PC-3 (cell line): Measurements from ENCODE around the gene POU2F1. TPM values are rescaled to one million over a fixed set of nuclear protein-coding genes. Genes with fewer than 3 reads are reported as not detected.
A peak's percentile ranks its signal among the peaks of the same experiment; 100 is the strongest.

Experiments
- ATAC-seq: fragments of 200-7000 bp; cut with Tn5 transposase; 2 replicates; pipeline ENCODE4 v1.9.1; 2020; ENCODE audit warnings: mild to moderate bottlenecking, moderate library complexity
- BruUV-seq: library from RNA; stranded (reverse); fragments of 400-500 nt; replicated peaks from 2 replicates; lab custom pipeline; 2021; lab: Mats Ljungman, UMichigan
- CTCF ChIA-PET: fragments of 300-600 bp; sonication (Branson Sonifier 250); formaldehyde crosslinking; loops from one replicate; lab custom pipeline; 2022; ENCODE audit warnings: antibody characterized with exemption; lab: Charles Lee
- POLR2A ChIA-PET: fragments of 300-600 bp; sonication (Branson Sonifier 250); formaldehyde crosslinking; loops from one replicate; lab custom pipeline; 2022; ENCODE audit warnings: antibody characterized with exemption; ENCODE audit not compliant: unreplicated experiment; lab: Charles Lee
- DNase-seq: peaks from one replicate; pipeline ENCODE4 v3.0.0-alpha.2; 2015
- H2AFZ ChIP-seq: fragments of 300-600 bp; sonication (generic); 2 replicates; pipeline ENCODE4 v1.6.0; 2016; ENCODE audit warnings: antibody characterized with exemption, low read length
- H3F3A ChIP-seq: fragments of 300-600 bp; sonication (generic); one replicate; pipeline ENCODE4 v1.6.0; 2017; ENCODE audit warnings: antibody characterized with exemption, low read length, control low read depth, mild to moderate bottlenecking; ENCODE audit not compliant: unreplicated experiment
- H3K27ac ChIP-seq: fragments of 300-600 bp; sonication (generic); 2 replicates; pipeline ENCODE4 v1.5.1; 2016; ENCODE audit warnings: mild to moderate bottlenecking, low read length
- H3K27me3 ChIP-seq: fragments of 300-600 bp; sonication (generic); 2 replicates; pipeline ENCODE4 v1.6.1; 2016; ENCODE audit warnings: low read length, mixed read lengths
- H3K36me3 ChIP-seq: fragments of 300-600 bp; sonication (generic); 2 replicates; pipeline ENCODE4 v1.6.1; 2016; ENCODE audit warnings: low read depth, mixed run types, low read length, mixed read lengths
- H3K4me1 ChIP-seq: fragments of 300-600 bp; sonication (generic); 2 replicates; pipeline ENCODE4 v1.5.1; 2016; ENCODE audit warnings: low read length; ENCODE audit not compliant: insufficient read depth
- H3K4me2 ChIP-seq: fragments of 300-600 bp; sonication (generic); 2 replicates; pipeline ENCODE4 v1.6.0; 2016; ENCODE audit warnings: low read length
- H3K4me3 ChIP-seq: fragments of 300-600 bp; sonication (generic); 2 replicates; pipeline ENCODE4 v1.5.1; 2016; ENCODE audit warnings: mild to moderate bottlenecking, low read length, mixed read lengths
- H3K79me2 ChIP-seq: fragments of 300-600 bp; sonication (generic); 2 replicates; pipeline ENCODE4 v1.6.1; 2017; ENCODE audit warnings: low read length, mixed read lengths
- H3K9ac ChIP-seq: fragments of 300-600 bp; sonication (generic); 2 replicates; pipeline ENCODE4 v1.6.0; 2016; ENCODE audit warnings: mild to moderate bottlenecking, low read length
- H3K9me2 ChIP-seq: fragments of 300-600 bp; sonication (generic); replicated peaks from 2 replicates; pipeline ENCODE4 v1.6.1; 2016; ENCODE audit warnings: mixed run types, low read length, mixed read lengths
- H3K9me3 ChIP-seq: fragments of 300-600 bp; sonication (generic); 2 replicates; pipeline ENCODE4 v1.6.1; 2016; ENCODE audit warnings: low read length, mixed read lengths
- H4K20me1 ChIP-seq: fragments of 300-600 bp; sonication (generic); 2 replicates; pipeline ENCODE4 v1.6.1; 2016; ENCODE audit warnings: low read length, mixed read lengths
- CTCF ChIP-seq: fragments of 300-600 bp; sonication (generic); conservative IDR thresholded peaks from 2 replicates; pipeline ENCODE4 v1.5.1; 2017; ENCODE audit warnings: antibody characterized with exemption, low read depth, mild to moderate bottlenecking, low read length
- EZH2 ChIP-seq: fragments of 300-600 bp; sonication (generic); IDR thresholded peaks from one replicate; pipeline ENCODE4 v1.6.1; 2017; ENCODE audit warnings: antibody characterized with exemption, mild to moderate bottlenecking, low read length; ENCODE audit not compliant: unreplicated experiment
- EZH2phosphoT487 ChIP-seq: fragments of 300-600 bp; sonication (generic); IDR thresholded peaks from 2 replicates; pipeline ENCODE4 v1.6.1; 2018; ENCODE audit warnings: mild to moderate bottlenecking, antibody characterized with exemption, low read length, borderline replicate concordance
- intact Hi-C: fragments of 100-400 bp; cut with micrococcal nuclease; formaldehyde crosslinking; loops from 2 replicates; pipeline ENCODE4 v1.9.0; 2023
- total RNA-seq: library from RNA; depleted of rRNA; stranded (reverse); fragments of >200 nt; gene quantifications from 2 replicates; pipeline ENCODE4 v1.2.3, GENCODE V29; 2014

POU2F1 gene
- total RNA-seq, 1 experiment from 2014 or later, result 8.7 TPM

- DNase-seq (peak; percentile 33), ATAC-seq (no peak)
- no peaks in the 10 kb centered on the region for H3F3A ChIP-seq
- H3K4me1 ChIP-seq, result peaks cover 19% of the 10 kb centered on the region
- no peaks in the 10 kb centered on the region for H4K20me1 ChIP-seq
- no peaks in the 10 kb centered on the region for H3K79me2 ChIP-seq
- no peaks in the 10 kb centered on the region for H3K36me3 ChIP-seq
- H3K27ac ChIP-seq, result no peak overlapping the region
- no peak overlapping the region for H2AFZ ChIP-seq
- TF ChIP-seq EZH2, result no peak
- no peak for TF ChIP-seq CTCF
- no peak for TF ChIP-seq EZH2phosphoT487
- ChIA-PET POLR2A (interaction anchor here (0.6 kb wide), 1 partner anchor 132 kb away, joined by 6 read pairs; no protein-coding TSS in a partner anchor), CTCF (no interaction called here)
- BruUV-seq, result no TSS peak
- no peak overlapping the region for H3K9ac ChIP-seq
- no peak overlapping the region for H3K4me3 ChIP-seq
- intact Hi-C loops, result no loop called here
- no peaks in the 10 kb centered on the region for H3K27me3 ChIP-seq
- H3K4me2 ChIP-seq, result no peak overlapping the region
- no peaks in the 10 kb centered on the region for H3K9me2 ChIP-seq
- no peaks in the 10 kb centered on the region for H3K9me3 ChIP-seq
These were observed 22.1 kb upstream of the POU2F1 start for GRCh38 chr1:167198518-167199133.

GRCh38 chr1:167199656-167200055, 21.0 kb upstream of the POU2F1 start:
- ChIA-PET CTCF (no interaction called here), POLR2A (no interaction called here)
- no peak overlapping the region for H3K9ac ChIP-seq
- no peaks in the 10 kb centered on the region for H3K27me3 ChIP-seq
- BruUV-seq, result no TSS peak
- no peaks in the 10 kb centered on the region for H3K36me3 ChIP-seq
- no peaks in the 10 kb centered on the region for H3K9me2 ChIP-seq
- intact Hi-C loops, result no loop called here
- no peak overlapping the region for H3K4me3 ChIP-seq
- no peak overlapping the region for H3K27ac ChIP-seq
- ATAC-seq (no peak), DNase-seq (no peak)
- TF ChIP-seq EZH2phosphoT487, result no peak
- TF ChIP-seq CTCF, result no peak
- TF ChIP-seq EZH2, result no peak
- H3F3A ChIP-seq, result no peaks in the 10 kb centered on the region
- no peak overlapping the region for H2AFZ ChIP-seq
- H3K4me2 ChIP-seq, result no peak overlapping the region
- H4K20me1 ChIP-seq, result no peaks in the 10 kb centered on the region
- peaks cover 19% of the 10 kb centered on the region for H3K4me1 ChIP-seq
- no peaks in the 10 kb centered on the region for H3K79me2 ChIP-seq
- no peaks in the 10 kb centered on the region for H3K9me3 ChIP-seq

GRCh38 chr1:167200272-167200671, 20.4 kb upstream of the POU2F1 start:
- Histone ChIP-seq H3K4me1 (peaks cover 19% of the 10 kb centered on the region), H3K9me2 (no peaks in the 10 kb centered on the region), H3F3A (no peaks in the 10 kb centered on the region), H3K27me3 (no peaks in the 10 kb centered on the region), H3K36me3 (no peaks in the 10 kb centered on the region), H3K4me2 (no peak overlapping the region), H3K4me3 (no peak overlapping the region), H4K20me1 (no peaks in the 10 kb centered on the region), H3K9me3 (no peaks in the 10 kb centered on the region), H3K9ac (no peak overlapping the region), H3K79me2 (no peaks in the 10 kb centered on the region), H2AFZ (no peak overlapping the region), H3K27ac (no peak overlapping the region)
- DNase-seq, result no peak
- no peak for ATAC-seq
- ChIA-PET POLR2A (interaction anchor here (0.7 kb wide), 1 partner anchor 11 kb away, joined by 3 read pairs; no protein-coding TSS in a partner anchor), CTCF (no interaction called here)
- no peak for TF ChIP-seq EZH2phosphoT487
- TF ChIP-seq EZH2, result no peak
- intact Hi-C loops, result no loop called here
- BruUV-seq, result no TSS peak
